Smooth muscle cell (in vitro differentiated cells): ENCODE measurements around the gene SDHB. TPM values are rescaled to one million over a fixed set of nuclear protein-coding genes. Genes with fewer than 3 reads are reported as not detected.

Experiments used
- DNase-seq: peaks from one replicate; lab custom pipeline; 2025; ENCODE audit not compliant: unreplicated experiment; lab: John Stamatoyannopoulos, UW
- H2AFZ ChIP-seq: fragments of 200-600 bp; sonication (generic); 2 replicates; pipeline ENCODE4 v1.6.0; 2016; ENCODE audit warnings: antibody characterized with exemption, low read depth, mild to moderate bottlenecking
- H3F3A ChIP-seq: fragments of 200-600 bp; sonication (generic); 2 replicates; pipeline ENCODE4 v1.6.0; 2017; ENCODE audit warnings: antibody characterized with exemption, low read depth
- H3K27ac ChIP-seq: fragments of 200-600 bp; sonication (generic); 2 replicates; pipeline ENCODE4 v1.5.1; 2016; ENCODE audit warnings: low read depth, mild to moderate bottlenecking
- H3K27me3 ChIP-seq: fragments of 200-600 bp; sonication (generic); 2 replicates; pipeline ENCODE4 v1.6.1; 2016; ENCODE audit warnings: low read depth, mild to moderate bottlenecking
- H3K36me3 ChIP-seq: fragments of 200-600 bp; sonication (generic); 2 replicates; pipeline ENCODE4 v1.5.1; 2016; ENCODE audit warnings: low read depth
- H3K4me1 ChIP-seq: fragments of 200-600 bp; sonication (generic); 2 replicates; pipeline ENCODE4 v1.5.1; 2016; ENCODE audit warnings: low read depth
- H3K4me2 ChIP-seq: fragments of 200-600 bp; sonication (generic); 2 replicates; pipeline ENCODE4 v1.6.0; 2016; ENCODE audit warnings: mild to moderate bottlenecking
- H3K4me3 ChIP-seq: fragments of 200-600 bp; sonication (generic); 2 replicates; pipeline ENCODE4 v1.5.1; 2016; ENCODE audit warnings: mild to moderate bottlenecking
- H3K79me2 ChIP-seq: fragments of 200-600 bp; sonication (generic); 2 replicates; pipeline ENCODE4 v1.6.0; 2016; ENCODE audit warnings: low read depth, mild to moderate bottlenecking
- H3K9ac ChIP-seq: fragments of 200-600 bp; sonication (generic); 2 replicates; pipeline ENCODE4 v1.6.0; 2016; ENCODE audit warnings: low read depth
- H3K9me3 ChIP-seq: fragments of 200-600 bp; sonication (generic); replicated peaks from 2 replicates; pipeline ENCODE4 v1.5.1; 2016; ENCODE audit warnings: low read depth
- H4K20me1 ChIP-seq: fragments of 200-600 bp; sonication (generic); 2 replicates; pipeline ENCODE4 v1.6.0; 2016; ENCODE audit warnings: low read depth
- CTCF ChIP-seq: fragments of 200-600 bp; sonication (generic); IDR thresholded peaks from 2 replicates; pipeline ENCODE4 v1.5.1; 2017; ENCODE audit warnings: borderline replicate concordance, mild to moderate bottlenecking, antibody characterized with exemption; ENCODE audit not compliant: insufficient read depth, poor library complexity, severe bottlenecking
- WGBS: methylation state at CpG from one replicate; pipeline ENCODE4 v1.1.7; 2016; ENCODE audit warnings: low lambda C conversion rate; 5-methylcytosine and 5-hydroxymethylcytosine counted together
- polyA plus RNA-seq: library from polyadenylated mRNA; unstranded; fragments of >200 nt; fragmentation: Nextera tagmentation; extraction: Ambion mirVana; gene quantifications from 2 replicates; pipeline ENCODE4 v1.2.1, GENCODE V29; 2016
- total RNA-seq: library from RNA; depleted of rRNA; stranded (reverse); fragments of >200 nt; gene quantifications from 2 replicates; pipeline ENCODE4 v1.2.3, GENCODE V29; 2014

Gene SDHB
- total and polyA plus RNA-seq, 2 experiments from 2014 or later = 123 to 174 TPM

GRCh38 chr1:16988210-16988609 lies 65.6 kb downstream of the SDHB start:
- Histone ChIP-seq H3K27ac (no peak overlapping the region), H3K4me3 (no peak overlapping the region), H3K4me1 (peaks cover 3% of the 10 kb centered on the region), H3K27me3 (no peaks in the 10 kb centered on the region), H4K20me1 (no peaks in the 10 kb centered on the region), H3K9ac (no peak overlapping the region), H3F3A (no peaks in the 10 kb centered on the region), H2AFZ (no peak overlapping the region), H3K36me3 (no peaks in the 10 kb centered on the region), H3K9me3 (no peaks in the 10 kb centered on the region), H3K4me2 (no peak overlapping the region), H3K79me2 (no peaks in the 10 kb centered on the region)
- no peak for DNase-seq
- WGBS = 97% methylated on average over 13 of the region's 13 CpGs
- TF ChIP-seq CTCF = no peak

- Histone ChIP-seq H2AFZ (no peak overlapping the region), H3K4me1 (peaks cover 13% of the 10 kb centered on the region), H3K27ac (no peak overlapping the region), H3F3A (no peaks in the 10 kb centered on the region), H3K4me2 (no peak overlapping the region), H3K79me2 (no peaks in the 10 kb centered on the region), H3K9ac (no peak overlapping the region), H4K20me1 (no peaks in the 10 kb centered on the region), H3K36me3 (no peaks in the 10 kb centered on the region), H3K27me3 (no peaks in the 10 kb centered on the region), H3K9me3 (no peaks in the 10 kb centered on the region), H3K4me3 (no peak overlapping the region)
- DNase-seq = no peak
- 53% methylated on average over 15 of the region's 16 CpGs for WGBS
- TF ChIP-seq CTCF = peak; percentile 43
Measured at GRCh38 chr1:16986962-16987361, 66.9 kb downstream of the SDHB start.

- no peak for DNase-seq
- no peaks in the 10 kb centered on the region for H3K27me3 ChIP-seq
- H3K79me2 ChIP-seq = no peaks in the 10 kb centered on the region
- H3K4me2 ChIP-seq = no peak overlapping the region
- no peaks in the 10 kb centered on the region for H3K9me3 ChIP-seq
- H3K4me1 ChIP-seq = peaks cover 17% of the 10 kb centered on the region
- H3K9ac ChIP-seq = no peak overlapping the region
- H3K27ac ChIP-seq = no peak overlapping the region
- no peak overlapping the region for H2AFZ ChIP-seq
- no peak overlapping the region for H3K4me3 ChIP-seq
- no peaks in the 10 kb centered on the region for H4K20me1 ChIP-seq
- no peak for TF ChIP-seq CTCF
- H3F3A ChIP-seq = peaks cover 2% of the 10 kb centered on the region
- no peaks in the 10 kb centered on the region for H3K36me3 ChIP-seq
- 89% methylated on average over 12 of the region's 23 CpGs for WGBS
Measured at GRCh38 chr1:16986560-16986959, 67.3 kb downstream of the SDHB start.

GRCh38 chr1:16986113-16986512 lies 67.7 kb downstream of the SDHB start:
- no peak overlapping the region for H3K4me3 ChIP-seq
- H3K4me2 ChIP-seq = no peak overlapping the region
- WGBS = 100% methylated on average over 18 of the region's 19 CpGs
- H3K79me2 ChIP-seq = no peaks in the 10 kb centered on the region
- no peak overlapping the region for H3K9ac ChIP-seq
- H3F3A ChIP-seq = peaks cover 3% of the 10 kb centered on the region
- no peaks in the 10 kb centered on the region for H3K36me3 ChIP-seq
- H3K4me1 ChIP-seq = peaks cover 17% of the 10 kb centered on the region
- no peaks in the 10 kb centered on the region for H4K20me1 ChIP-seq
- H3K9me3 ChIP-seq = no peaks in the 10 kb centered on the region
- no peak for TF ChIP-seq CTCF
- no peak overlapping the region for H2AFZ ChIP-seq
- no peak for DNase-seq
- no peaks in the 10 kb centered on the region for H3K27me3 ChIP-seq
- no peak overlapping the region for H3K27ac ChIP-seq
